Activated CD4-positive, alpha-beta T cell treated with anti-CD3 and anti-CD28 coated beads, Interleukin-2, Interleukin-4, amounts not matched to agents 100 ng/mL and 50 ng/mL, durations not matched to agents 16 hours and 8 hours (primary cell): ENCODE results near the gene DGKI.

ENCODE experiments used
- DNase-seq: peaks from one replicate; pipeline ENCODE4 v3.0.0-alpha.2; 2020; ENCODE audit warnings: low spot score

The DGKI gene

GRCh38 chr7:137342828-137343261, 503.9 kb downstream of the DGKI start:
- no peak for DNase-seq

GRCh38 chr7:137342265-137342664, 504.5 kb downstream of the DGKI start:
- no peak for DNase-seq

- DNase-seq = no peak
Measured at GRCh38 chr7:137337902-137338301, 508.9 kb downstream of the DGKI start.

GRCh38 chr7:137335814-137336213, 511.0 kb downstream of the DGKI start:
- no peak for DNase-seq

GRCh38 chr7:137331378-137331777, 515.4 kb downstream of the DGKI start:
- DNase-seq = no peak
